GM03348 (cell line): ENCODE results near the gene MATN3.
"Not testable (repeated sequence)": the region's sequence is repeated elsewhere in the genome, so short reads cannot be mapped to it uniquely, and the experiment has no call there.

Experiments
- DNase-seq: peaks from one replicate; pipeline ENCODE4 v3.0.0; 2012; ENCODE audit warnings: low spot score

Gene MATN3, protein sequence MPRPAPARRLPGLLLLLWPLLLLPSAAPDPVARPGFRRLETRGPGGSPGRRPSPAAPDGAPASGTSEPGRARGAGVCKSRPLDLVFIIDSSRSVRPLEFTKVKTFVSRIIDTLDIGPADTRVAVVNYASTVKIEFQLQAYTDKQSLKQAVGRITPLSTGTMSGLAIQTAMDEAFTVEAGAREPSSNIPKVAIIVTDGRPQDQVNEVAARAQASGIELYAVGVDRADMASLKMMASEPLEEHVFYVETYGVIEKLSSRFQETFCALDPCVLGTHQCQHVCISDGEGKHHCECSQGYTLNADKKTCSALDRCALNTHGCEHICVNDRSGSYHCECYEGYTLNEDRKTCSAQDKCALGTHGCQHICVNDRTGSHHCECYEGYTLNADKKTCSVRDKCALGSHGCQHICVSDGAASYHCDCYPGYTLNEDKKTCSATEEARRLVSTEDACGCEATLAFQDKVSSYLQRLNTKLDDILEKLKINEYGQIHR

GRCh38 chr2:20012282-20013125 lies at the start of gene MATN3:
Gene MATN3, minus strand, starts transcription at chr2:20012668. Its CDS starts 37 bp downstream, at chr2:20012631.
- DNase-seq, result peak; percentile 93

GRCh38 chr2:20061940-20062339 lies 49.5 kb upstream of the MATN3 start:
- DNase-seq, result no peak

DNA sequence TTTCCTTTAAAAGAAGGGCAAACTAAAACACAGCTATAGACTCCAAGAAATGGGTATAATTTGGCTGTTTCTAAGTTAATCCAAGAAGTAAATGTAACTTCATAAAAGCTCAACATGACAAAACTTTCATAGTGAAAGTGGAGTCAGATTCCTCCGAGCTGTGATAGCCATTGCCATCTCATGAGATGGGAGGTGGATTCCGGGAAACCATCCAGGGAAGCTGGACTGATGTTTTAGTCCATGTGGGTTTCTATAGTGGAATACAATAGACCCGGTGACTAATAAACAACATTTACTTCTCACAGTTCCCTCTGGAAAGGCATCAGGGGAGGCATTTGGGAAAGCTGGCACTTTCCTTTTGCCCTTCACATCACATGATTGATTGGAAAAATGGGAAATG lies 49.0 kb upstream of the MATN3 start:
- DNase-seq, result peak; percentile 44

DNA sequence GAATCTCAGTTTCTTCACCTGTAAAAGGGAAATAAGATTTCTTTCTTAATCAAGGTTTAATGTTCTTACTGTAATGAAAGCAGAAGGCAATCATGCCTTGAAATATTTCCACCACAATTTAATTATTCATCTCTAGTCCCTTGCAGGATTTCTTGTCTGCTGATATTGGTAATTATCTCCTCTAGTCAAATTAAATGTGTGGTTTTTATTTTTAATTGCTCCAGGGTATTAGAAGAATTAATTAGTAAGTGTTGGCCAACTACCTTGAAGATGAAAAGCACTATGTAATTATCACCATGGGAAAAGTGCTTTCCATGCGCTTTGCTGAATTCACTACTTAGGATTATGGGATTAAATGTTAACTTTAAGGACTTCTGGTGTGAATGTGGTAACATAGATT lies 47.6 kb upstream of the MATN3 start:
- no peak for DNase-seq

DNA sequence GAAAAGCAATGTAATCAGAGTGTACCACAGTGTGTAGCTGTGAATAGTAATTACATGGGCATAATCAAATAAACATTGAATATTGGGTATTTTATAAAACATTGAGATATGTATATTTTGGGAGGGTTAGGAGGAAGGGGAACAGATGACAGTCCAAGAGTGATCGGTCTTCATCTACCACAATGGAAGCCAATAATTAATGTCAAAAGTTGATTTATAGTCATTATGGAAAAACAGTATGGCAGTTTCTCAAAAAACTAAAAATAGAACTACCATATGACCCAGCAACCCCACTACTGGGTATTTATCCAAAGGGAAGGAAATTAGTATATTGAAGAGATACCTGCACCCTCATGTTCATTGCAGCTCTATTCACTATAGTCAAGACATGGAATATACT lies 44.8 kb upstream of the MATN3 start:
- no peak for DNase-seq

- no peak for DNase-seq
Observed at GRCh38 chr2:20054931-20055330, 42.5 kb upstream of the MATN3 start.

DNA sequence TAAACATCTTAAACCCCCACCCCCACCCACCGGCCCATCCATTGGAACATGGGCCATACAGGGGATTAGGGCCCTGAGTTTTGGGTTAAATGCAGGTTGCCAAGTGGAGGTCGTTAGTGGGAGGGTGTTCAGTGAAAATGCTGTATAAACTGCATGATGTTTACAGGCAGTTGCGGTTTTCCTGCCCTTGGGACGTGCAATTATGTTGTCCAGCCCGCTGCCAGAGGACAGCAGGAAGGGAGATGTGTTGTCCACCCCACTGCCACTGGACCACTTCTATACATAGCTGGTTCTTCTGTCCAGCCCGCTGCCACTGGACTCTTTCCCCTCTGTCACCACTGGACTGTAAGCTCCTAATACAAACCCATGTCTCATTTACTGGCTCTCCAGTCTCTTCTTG lies 41.7 kb upstream of the MATN3 start:
- DNase-seq, result no peak

DNA sequence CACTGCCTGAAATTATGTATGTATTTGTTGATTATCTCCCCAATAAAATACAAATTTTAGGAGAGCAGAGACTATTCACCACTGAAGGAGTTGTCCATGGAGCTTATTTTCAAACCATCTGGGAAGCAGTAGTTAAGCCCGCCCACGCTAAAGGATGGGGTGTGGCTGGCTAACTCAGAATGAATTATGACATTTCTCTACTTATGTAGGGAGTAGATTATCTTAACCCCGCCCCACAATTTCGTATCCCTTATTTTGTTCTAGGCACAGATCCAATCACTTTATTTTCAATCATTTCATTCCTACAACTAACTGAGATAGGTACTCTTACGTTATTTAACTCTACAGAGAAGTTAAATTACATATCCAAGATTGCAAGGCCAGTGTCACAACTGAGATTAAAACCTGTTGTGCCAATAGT lies 40.4 kb upstream of the MATN3 start:
- peak; percentile 77 for DNase-seq

DNA sequence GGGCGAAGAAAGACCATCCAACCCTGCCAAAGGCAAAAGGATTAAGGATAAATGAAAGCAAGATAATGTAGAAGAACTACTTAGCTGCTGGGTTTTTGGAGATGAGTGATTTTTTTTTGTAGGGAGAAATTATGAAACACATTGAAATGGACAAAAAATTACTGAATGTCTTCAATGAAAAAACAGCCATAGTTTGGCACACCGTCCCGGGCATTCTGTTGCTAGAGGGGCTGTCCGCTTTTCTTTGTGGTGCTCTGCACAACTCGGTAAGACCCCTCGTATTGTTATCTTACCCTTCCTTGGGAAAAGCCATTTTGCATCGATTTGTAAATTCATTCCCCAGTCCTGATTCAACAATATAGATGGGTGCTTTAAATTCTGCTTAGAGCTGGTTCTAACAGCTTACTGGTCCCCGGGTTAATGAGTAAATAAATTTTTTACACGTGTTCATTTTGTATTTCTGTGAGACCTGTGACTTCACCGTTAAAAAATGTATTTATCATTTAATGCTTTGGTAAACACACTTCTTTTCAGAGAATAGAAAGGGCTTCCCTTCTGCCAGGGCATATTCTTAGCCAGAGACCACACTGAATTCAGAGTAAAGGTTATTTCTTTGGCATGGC lies 39.9 kb upstream of the MATN3 start:
- DNase-seq, result no peak

- peak; percentile 98 for DNase-seq
Observed at GRCh38 chr2:20051532-20052228, 39.2 kb upstream of the MATN3 start, which contains the start of gene LAPTM4A. Gene LAPTM4A, minus strand, starts transcription at chr2:20051628. Its CDS starts 108 bp downstream, at chr2:20051520.

DNA sequence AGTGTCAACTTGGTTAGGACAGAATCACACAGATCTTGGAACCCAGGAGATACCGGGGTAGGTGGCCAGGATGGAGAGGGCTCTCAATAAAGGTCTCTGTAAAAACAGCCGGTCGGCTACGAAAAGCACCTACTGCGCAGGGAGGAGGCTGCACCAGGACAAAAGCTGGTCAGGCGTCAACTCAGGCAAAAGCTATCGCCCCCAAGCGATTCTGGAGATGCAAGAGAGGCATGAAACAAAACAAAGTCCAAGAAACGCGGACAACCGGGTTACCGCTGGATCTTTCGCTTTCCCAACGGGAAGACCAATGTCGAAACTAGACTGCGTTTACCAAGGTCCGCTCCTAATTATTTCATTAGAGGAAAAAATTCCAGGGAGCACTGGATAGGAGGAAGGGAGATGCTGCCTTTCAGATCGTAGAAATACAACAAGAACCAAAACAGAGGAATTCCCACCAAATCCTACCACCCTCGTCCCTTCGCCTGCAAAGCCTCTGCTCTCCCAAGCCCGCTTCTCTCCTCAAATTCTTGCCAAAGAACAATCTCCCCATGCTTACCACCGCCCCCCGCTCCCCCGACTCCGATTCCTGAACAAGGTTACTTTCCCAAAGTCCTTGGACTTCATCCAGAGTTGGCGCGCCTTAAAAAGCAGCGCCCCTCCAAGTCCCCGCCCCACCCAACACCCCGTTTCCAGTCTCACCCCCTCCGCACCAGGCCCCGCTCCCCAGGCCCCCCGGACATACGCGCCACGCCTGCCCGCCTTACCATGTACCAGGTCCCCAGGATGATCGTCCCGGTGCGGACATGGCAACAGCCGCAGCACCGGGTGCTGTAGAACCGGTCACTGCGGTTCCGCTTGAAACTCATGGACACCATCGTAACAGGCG lies 38.4 kb upstream of the MATN3 start:
- DNase-seq, result peak; percentile 39

- DNase-seq, result no peak
Observed at GRCh38 chr2:20050104-20050645, 37.7 kb upstream of the MATN3 start.

DNA sequence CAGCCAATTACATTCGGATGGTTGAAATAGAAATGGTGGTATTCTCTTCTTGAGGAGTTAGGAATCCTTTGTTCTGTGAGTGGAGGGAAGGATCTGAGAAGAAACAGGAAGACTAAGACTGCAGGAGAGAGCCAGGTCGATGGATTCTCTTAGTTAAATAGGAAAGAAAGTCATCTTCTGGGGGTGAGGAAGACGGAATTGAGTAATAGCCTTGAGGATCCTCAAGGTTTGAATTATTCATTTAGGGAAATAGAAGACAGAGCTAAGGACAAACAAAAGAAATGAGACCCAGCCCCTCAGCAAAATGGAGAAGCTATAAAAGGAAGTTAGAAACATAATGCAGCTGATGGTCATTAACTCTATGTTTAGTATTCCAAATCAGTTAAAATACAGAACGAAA lies 37.2 kb upstream of the MATN3 start:
- DNase-seq, result no peak

DNA sequence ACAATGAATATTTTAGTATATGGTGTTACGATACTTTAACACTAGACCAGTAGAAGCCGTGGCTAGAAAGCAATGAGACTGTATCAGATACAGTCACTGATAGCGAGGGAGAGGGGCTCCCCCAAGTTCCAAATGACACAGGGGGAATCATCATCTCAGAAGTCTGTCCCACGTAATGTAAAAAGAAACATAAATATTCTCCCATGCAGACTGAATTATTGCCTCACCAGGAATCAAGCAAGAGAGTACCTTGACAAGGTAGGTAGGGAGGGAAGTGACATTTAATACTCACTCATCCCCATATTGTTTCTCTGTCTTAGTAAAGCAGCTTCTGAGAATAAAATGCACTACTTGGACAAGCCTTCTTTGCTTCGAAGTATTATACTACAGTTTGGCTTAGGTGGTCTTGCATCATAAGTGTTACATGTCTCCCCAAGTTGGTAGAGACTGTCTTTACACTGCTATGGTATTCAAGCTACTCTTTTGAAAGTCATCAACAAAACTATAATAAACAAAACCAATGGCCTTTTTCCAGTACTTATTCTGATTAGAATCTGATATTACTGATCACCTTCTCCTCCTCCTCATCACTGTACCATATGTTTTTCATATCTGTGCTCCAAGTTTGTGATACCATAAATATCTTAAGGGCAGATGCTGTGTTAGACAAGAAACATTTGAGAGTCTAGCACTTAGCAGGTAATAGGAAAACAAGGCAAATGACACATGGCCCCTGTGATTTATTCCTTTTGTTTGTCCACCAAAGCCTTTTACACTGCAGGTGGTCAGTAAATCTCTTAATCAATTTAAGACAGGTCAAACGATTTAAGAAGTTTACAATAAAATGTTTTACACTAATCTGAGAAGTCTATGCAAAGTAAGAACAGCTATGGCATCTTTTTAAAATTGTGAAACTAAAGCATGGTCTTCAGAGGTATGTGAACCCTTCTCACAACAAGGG lies 36.3 kb upstream of the MATN3 start:
- DNase-seq, result no peak

GRCh38 chr2:20045712-20046292 lies 33.3 kb upstream of the MATN3 start:
- DNase-seq, result not testable (repeated sequence)

GRCh38 chr2:20044778-20045177 lies 32.3 kb upstream of the MATN3 start:
- no peak for DNase-seq

DNA sequence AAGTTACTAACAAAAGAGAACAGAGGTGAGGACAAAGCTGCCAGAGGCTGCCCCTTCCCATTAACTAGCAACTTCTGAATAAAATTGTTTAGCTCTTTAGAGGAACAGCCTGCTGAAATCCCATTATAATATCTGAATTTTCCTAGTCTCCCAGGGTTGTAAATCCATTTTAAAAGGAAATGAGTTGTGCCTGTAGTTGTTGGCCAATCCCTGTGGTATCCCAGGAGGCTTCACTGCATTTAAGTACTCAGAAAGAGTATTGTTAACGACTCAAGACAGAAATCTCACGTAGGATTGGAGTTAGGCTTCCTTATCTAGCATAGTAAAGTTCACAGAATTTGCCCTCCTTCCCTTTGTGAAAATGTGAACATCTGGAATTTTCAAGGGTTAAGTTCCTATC lies 30.1 kb upstream of the MATN3 start:
- no peak for DNase-seq

- DNase-seq, result no peak
Observed at GRCh38 chr2:20040489-20041172, 28.2 kb upstream of the MATN3 start.
